Aorta (tissue), 5 donors: Measurements from ENCODE around the gene OLIG3. TPM values are rescaled to one million over a fixed set of nuclear protein-coding genes. Genes with fewer than 3 reads are reported as not detected.
A peak's percentile ranks its signal among the peaks of the same experiment; 100 is the strongest.

Source experiments
- ATAC-seq: fragments of 200-7000 bp; cut with Tn5 transposase; one replicate; pipeline ENCODE4 v1.9.1; 2022; ENCODE audit warnings: moderate library complexity; ENCODE audit not compliant: low FRiP score
- DNase-seq, 2 donors: peaks; one replicate each; pipeline ENCODE4 v3.0.0-alpha.2; 2020
- H3K27ac ChIP-seq, 2 donors: one replicate each; pipeline ENCODE4 v1.5.1; 2013; ENCODE audit warnings: low read length in 2 of 2, mild to moderate bottlenecking in 2 of 2, moderate library complexity in 2 of 2, control low read depth in 1 of 2, inconsistent platforms in 1 of 2, low read depth in 1 of 2
- H3K27me3 ChIP-seq, 2 donors: one replicate each; pipeline ENCODE4 v1.6.1; 2013; ENCODE audit warnings: control low read depth in 1 of 2, low read length in 1 of 2, mild to moderate bottlenecking in 1 of 2, moderate library complexity in 1 of 2; ENCODE audit not compliant: insufficient read depth in 2 of 2, control insufficient read depth in 1 of 2
- H3K36me3 ChIP-seq, 2 donors: one replicate each; pipeline ENCODE4 v1.6.1; 2013; ENCODE audit warnings: control low read depth in 1 of 2, low read length in 1 of 2, mild to moderate bottlenecking in 1 of 2; ENCODE audit not compliant: insufficient read depth in 2 of 2, control insufficient read depth in 1 of 2
- H3K4me1 ChIP-seq, 2 donors: one replicate each; pipeline ENCODE4 v1.6.1; 2013; ENCODE audit warnings: low read length in 2 of 2, control low read depth in 1 of 2, mild to moderate bottlenecking in 1 of 2, moderate library complexity in 1 of 2; ENCODE audit not compliant: insufficient read depth in 2 of 2, control insufficient read depth in 1 of 2
- H3K4me3 ChIP-seq, 2 donors: one replicate each; pipeline ENCODE4 v1.5.1; 2013; ENCODE audit warnings: low read length in 2 of 2, control low read depth in 1 of 2, mild to moderate bottlenecking in 1 of 2
- H3K9me3 ChIP-seq: one replicate; pipeline ENCODE4 v1.6.1; 2013; ENCODE audit warnings: mild to moderate bottlenecking, low read length; ENCODE audit not compliant: control insufficient read depth
- WGBS, 2 donors: extraction: QIAGEN DNeasy Blood & Tissue Kit; methylation state at CpG; one replicate each; pipeline ENCODE4 v1.1.7; 2013; 5-methylcytosine and 5-hydroxymethylcytosine counted together
- intact Hi-C, 2 donors: fragments of 100-400 bp; cut with DNase I; formaldehyde crosslinking; loops; one replicate each; pipeline versions ENCODE4 v1.14.2 to v1.15.0; 2022
- polyA plus RNA-seq, 2 donors: library from polyadenylated mRNA; stranded (reverse); fragments of 200-250 nt; gene quantifications; one replicate each; pipeline ENCODE4 v1.2.3, GENCODE V29; 2013
- total RNA-seq, 2 donors: library from RNA; stranded (reverse); fragmentation: NEBNext Ultra II Directional; extraction: Animal tissue kit (Norgen Biotek cat#: 25700); gene quantifications; one replicate each; pipeline ENCODE4 v1.2.1, GENCODE V29; 2021
- donor health status: healthy with polysubstance abuse.
- donor health status: Bipolar disorder and iron deficiency.
- donor health status: DM: no; HTN: no; CAD: no.
- donor health status: DM: no; HTN: no; CAD: no.
- donor health status: DM: yes; HTN: yes; CAD: no.

The OLIG3 gene
- total and polyA plus RNA-seq, 4 donors = not detected

- no peak overlapping the region for H3K4me3 ChIP-seq
- intact Hi-C loops = no loop called here
- no peaks in the 10 kb centered on the region for H3K9me3 ChIP-seq
- H3K4me1 ChIP-seq = no peaks in the 10 kb centered on the region
- ATAC-seq (no peak), DNase-seq (no peak)
- H3K27ac ChIP-seq = no peak overlapping the region
- WGBS, 2 donors = 88 to 90% methylated on average over 6 of the region's 6 CpGs
- H3K36me3 ChIP-seq = no peaks in the 10 kb centered on the region
- H3K27me3 ChIP-seq = peaks cover 0 to 4% of the 10 kb centered on the region in 2 donors
These were observed 2.7 kb downstream of the OLIG3 start for GRCh38 chr6:137491478-137491877.

- no peak overlapping the region for H3K4me3 ChIP-seq
- no peak for ATAC-seq
- H3K27me3 ChIP-seq = peaks cover 0 to 4% of the 10 kb centered on the region in 2 donors
- intact Hi-C loops = no loop called here
- H3K9me3 ChIP-seq = no peaks in the 10 kb centered on the region
- no peaks in the 10 kb centered on the region for H3K36me3 ChIP-seq
- WGBS, 2 donors = 93 to 96% methylated on average over 4 of the region's 4 CpGs
- no peak for DNase-seq
- H3K27ac ChIP-seq = no peak overlapping the region
- H3K4me1 ChIP-seq = no peaks in the 10 kb centered on the region
These were observed 3.2 kb downstream of the OLIG3 start for GRCh38 chr6:137490961-137491360.

- 71 to 73% methylated on average over 19 of the region's 19 CpGs for WGBS, 2 donors
- intact Hi-C loops = no loop called here
- no peak overlapping the region for H3K27ac ChIP-seq
- no peaks in the 10 kb centered on the region for H3K9me3 ChIP-seq
- peaks cover 0 to 4% of the 10 kb centered on the region in 2 donors for H3K27me3 ChIP-seq
- H3K4me1 ChIP-seq = no peaks in the 10 kb centered on the region
- DNase-seq (no peak), ATAC-seq (no peak)
- H3K4me3 ChIP-seq = no peak overlapping the region
- no peaks in the 10 kb centered on the region for H3K36me3 ChIP-seq
These were observed 3.9 kb downstream of the OLIG3 start for GRCh38 chr6:137490006-137490905.

GRCh38 chr6:137489046-137490005 is 4.9 kb downstream of the OLIG3 start:
- Histone ChIP-seq H3K27me3 (peaks cover 0 to 4% of the 10 kb centered on the region in 2 donors), H3K36me3 (no peaks in the 10 kb centered on the region), H3K9me3 (no peaks in the 10 kb centered on the region), H3K4me3 (no peak overlapping the region), H3K27ac (no peak overlapping the region), H3K4me1 (no peaks in the 10 kb centered on the region)
- intact Hi-C loops = no loop called here
- DNase-seq (no peak), ATAC-seq (no peak)
- WGBS, 2 donors = 25% methylated on average over 44 to 47 of the region's 47 CpGs

- no peak for DNase-seq
- H3K9me3 ChIP-seq = no peaks in the 10 kb centered on the region
- ATAC-seq = peak; percentile 37
- 2 to 3% methylated on average over 71 to 73 of the region's 73 CpGs for WGBS, 2 donors
- no peaks in the 10 kb centered on the region for H3K36me3 ChIP-seq
- intact Hi-C loops = no loop called here
- H3K4me3 ChIP-seq = no peak overlapping the region
- no peaks in the 10 kb centered on the region for H3K4me1 ChIP-seq
- no peak overlapping the region for H3K27ac ChIP-seq
- H3K27me3 ChIP-seq = peaks cover 0 to 4% of the 10 kb centered on the region in 2 donors
These were observed 5.8 kb downstream of the OLIG3 start for GRCh38 chr6:137488150-137489045.

GRCh38 chr6:137487869-137488149 is 6.4 kb downstream of the OLIG3 start:
- Histone ChIP-seq H3K4me1 (no peaks in the 10 kb centered on the region), H3K27me3 (peaks cover 0 to 1% of the 10 kb centered on the region in 2 donors), H3K36me3 (no peaks in the 10 kb centered on the region), H3K27ac (no peak overlapping the region), H3K9me3 (no peaks in the 10 kb centered on the region), H3K4me3 (no peak overlapping the region)
- 3 to 8% methylated on average over 11 of the region's 11 CpGs for WGBS, 2 donors
- intact Hi-C loops = no loop called here
- peak; percentile 41 for ATAC-seq
- no peak for DNase-seq

- intact Hi-C loops = no loop called here
These were observed 6.9 kb downstream of the OLIG3 start for GRCh38 chr6:137487181-137487868.

GRCh38 chr6:137486416-137486815 is 7.8 kb downstream of the OLIG3 start:
- Histone ChIP-seq H3K4me3 (no peak overlapping the region), H3K36me3 (no peaks in the 10 kb centered on the region), H3K9me3 (peaks cover 3% of the 10 kb centered on the region), H3K27ac (no peak overlapping the region), H3K4me1 (no peaks in the 10 kb centered on the region), H3K27me3 (peaks cover 0 to 1% of the 10 kb centered on the region in 2 donors)
- ATAC-seq = no peak
- 11 to 13% methylated on average over 6 of the region's 6 CpGs for WGBS, 2 donors
- no peak for DNase-seq
- intact Hi-C loops = no loop called here

More at GRCh38 chr6:137487181-137487868, 6.9 kb downstream of the OLIG3 start:
- Histone ChIP-seq H3K4me1 (no peaks in the 10 kb centered on the region), H3K27ac (no peak overlapping the region), H3K4me3 (no peak overlapping the region), H3K9me3 (peaks cover 3% of the 10 kb centered on the region), H3K27me3 (peaks cover 0 to 1% of the 10 kb centered on the region in 2 donors), H3K36me3 (no peaks in the 10 kb centered on the region)
- DNase-seq = no peak
- no peak for ATAC-seq
- WGBS, 2 donors = 6 to 8% methylated on average over 22 of the region's 22 CpGs
